RWPE2 (cell line): ENCODE data around the gene FHOD3.

Experiments used
- ATAC-seq: fragments of 200-7000 bp; cut with Tn5 transposase; 3 replicates; pipeline ENCODE4 v1.9.1; 2021; ENCODE audit warnings: low read depth
- DNase-seq: peaks from one replicate; pipeline ENCODE4 v3.0.0-alpha.2; 2020; ENCODE audit warnings: low spot score
- H3K27ac ChIP-seq: fragments of 450-650 bp; 2 replicates; pipeline ENCODE4 v1.5.1; 2017; ENCODE audit warnings: mild to moderate bottlenecking; ENCODE audit not compliant: poor library complexity, severe bottlenecking
- H3K27me3 ChIP-seq: fragments of 250-450 bp; sonication (Bioruptor Pico); 2 replicates; pipeline ENCODE4 v1.5.1; 2021; ENCODE audit warnings: mild to moderate bottlenecking, moderate library complexity; ENCODE audit not compliant: insufficient read depth, poor library complexity, severe bottlenecking
- H3K36me3 ChIP-seq: fragments of 250-450 bp; sonication (Bioruptor Pico); 2 replicates; pipeline ENCODE4 v1.5.1; 2020; ENCODE audit warnings: low read depth, mild to moderate bottlenecking, moderate library complexity
- H3K4me1 ChIP-seq: fragments of 250-450 bp; sonication (Bioruptor Pico); 2 replicates; pipeline ENCODE4 v1.5.1; 2021; ENCODE audit warnings: mild to moderate bottlenecking, moderate library complexity; ENCODE audit not compliant: insufficient read depth, poor library complexity, severe bottlenecking
- H3K4me3 ChIP-seq: fragments of 250-450 bp; sonication (Bioruptor Pico); 2 replicates; pipeline ENCODE4 v1.5.1; 2021; ENCODE audit warnings: mild to moderate bottlenecking, moderate library complexity; ENCODE audit not compliant: severe bottlenecking
- H3K9me3 ChIP-seq: fragments of 250-450 bp; sonication (Bioruptor Pico); 2 replicates; pipeline ENCODE4 v1.5.1; 2021; ENCODE audit warnings: mild to moderate bottlenecking, moderate library complexity; ENCODE audit not compliant: severe bottlenecking
- CTCF ChIP-seq: fragments of 450-650 bp; IDR thresholded peaks from one replicate; pipeline ENCODE4 v1.5.1; 2017; ENCODE audit warnings: mild to moderate bottlenecking, moderate library complexity; ENCODE audit not compliant: poor library complexity, severe bottlenecking

The FHOD3 gene

GRCh38 chr18:36792634-36793283, 495.2 kb downstream of the FHOD3 start:
- Histone ChIP-seq H3K27ac (no peak overlapping the region), H3K36me3 (peaks cover 22% of the 10 kb centered on the region), H3K4me1 (no peaks in the 10 kb centered on the region), H3K4me3 (no peak overlapping the region), H3K9me3 (no peaks in the 10 kb centered on the region), H3K27me3 (no peaks in the 10 kb centered on the region)
- ATAC-seq (no peak), DNase-seq (no peak)
- no peak for TF ChIP-seq CTCF

- DNase-seq: no peak
- no peak for ATAC-seq
- H3K27ac ChIP-seq: no peak overlapping the region
- H3K9me3 ChIP-seq: no peaks in the 10 kb centered on the region
- TF ChIP-seq CTCF: no peak
- H3K4me1 ChIP-seq: no peaks in the 10 kb centered on the region
- peaks cover 63% of the 10 kb centered on the region for H3K36me3 ChIP-seq
- H3K27me3 ChIP-seq: no peaks in the 10 kb centered on the region
- H3K4me3 ChIP-seq: no peak overlapping the region
Measured at GRCh38 chr18:36798738-36799473, 501.4 kb downstream of the FHOD3 start.

- no peak for TF ChIP-seq CTCF
- H3K9me3 ChIP-seq: no peaks in the 10 kb centered on the region
- H3K4me1 ChIP-seq: no peaks in the 10 kb centered on the region
- H3K36me3 ChIP-seq: peaks cover 74% of the 10 kb centered on the region
- H3K27me3 ChIP-seq: no peaks in the 10 kb centered on the region
- ATAC-seq (no peak), DNase-seq (no peak)
- no peak overlapping the region for H3K4me3 ChIP-seq
- H3K27ac ChIP-seq: no peak overlapping the region
Measured at GRCh38 chr18:36805105-36805504, 507.6 kb downstream of the FHOD3 start.

GRCh38 chr18:36808681-36809080, 511.2 kb downstream of the FHOD3 start:
- TF ChIP-seq CTCF: no peak
- ATAC-seq: peak; percentile 38; the same call in 1 of the 3 replicates

More at GRCh38 chr18:36808681-36809080, 511.2 kb downstream of the FHOD3 start:
- H3K4me3 ChIP-seq: no peak overlapping the region
- DNase-seq: no peak
- H3K9me3 ChIP-seq: no peaks in the 10 kb centered on the region
- H3K27me3 ChIP-seq: no peaks in the 10 kb centered on the region
- peaks cover 54% of the 10 kb centered on the region for H3K36me3 ChIP-seq
- H3K27ac ChIP-seq: no peak overlapping the region
- no peaks in the 10 kb centered on the region for H3K4me1 ChIP-seq
